Adipose tissue (tissue), 3 donors: Measurements from ENCODE around the gene SLX4IP. TPM values are rescaled to one million over a fixed set of nuclear protein-coding genes. Genes with fewer than 3 reads are reported as not detected.
"Not testable (repeated sequence)": the region's sequence is repeated elsewhere in the genome, so short reads cannot be mapped to it uniquely, and the experiment has no call there.

Experiments used
- H3K27ac ChIP-seq: one replicate; pipeline ENCODE4 v1.5.1; 2013; ENCODE audit warnings: low read depth, low read length
- WGBS, 3 donors: extraction: QIAGEN DNeasy Blood & Tissue Kit; methylation state at CpG; one replicate each; pipeline ENCODE4 v1.1.7; 2013; 5-methylcytosine and 5-hydroxymethylcytosine counted together
- polyA plus RNA-seq, 3 donors: library from polyadenylated mRNA; stranded (reverse); fragments of 200-250 nt; gene quantifications; one replicate each; pipeline ENCODE4 v1.2.3, GENCODE V29; 2013
- donor health status: healthy with polysubstance abuse.
- donor health status: Bipolar disorder and iron deficiency.
- donor health status: healthy.

The SLX4IP gene
- 1 to 10 TPM in 2 of 3 donors, under 1 TPM in 1; 0.62 to 1.6 (median 1.1) TPM for polyA plus RNA-seq

- 1 to 2% (median 2%) methylated on average over 32 of the region's 32 CpGs for WGBS, 3 donors
- peak within 1 kb of the TSS; percentile 51 for H3K27ac ChIP-seq
Measured at GRCh38 chr20:10434832-10435812, at the start of gene SLX4IP. Gene SLX4IP (plus strand): TSS chr20:10435305. CDS start chr20:10458205, 22,900 bp downstream.

GRCh38 chr20:10385850-10386544 lies 49.1 kb upstream of the SLX4IP start:
- H3K27ac ChIP-seq = no peak overlapping the region
- WGBS, 3 donors = 45 to 67% (median 64%) methylated on average over 4 of the region's 4 CpGs

GRCh38 chr20:10387686-10388085 lies 47.4 kb upstream of the SLX4IP start:
- no peak overlapping the region for H3K27ac ChIP-seq
- 81 to 94% (median 91%) methylated on average over 4 of the region's 4 CpGs for WGBS, 3 donors

DNA sequence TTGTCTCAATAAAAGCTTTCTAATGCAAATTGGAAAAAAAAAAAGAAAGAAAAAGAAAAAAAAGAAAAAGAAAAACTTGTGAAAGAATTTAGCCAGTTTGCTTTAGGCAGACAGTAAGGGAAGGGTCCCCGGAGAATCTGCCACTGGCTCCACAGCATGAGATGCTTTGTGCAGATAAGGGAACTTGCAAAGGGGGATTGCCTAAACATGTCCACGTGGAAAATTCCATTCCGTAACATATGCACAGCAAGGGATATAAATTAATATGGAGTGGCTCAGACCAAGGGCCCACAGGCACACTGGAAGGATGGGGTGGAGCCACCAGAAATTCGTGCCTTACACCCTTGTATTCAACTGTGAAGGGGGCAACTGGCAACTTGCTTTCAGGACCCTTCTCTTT lies 46.5 kb upstream of the SLX4IP start:
- no peak overlapping the region for H3K27ac ChIP-seq
- WGBS, 3 donors = 80 to 89% (median 82%) methylated on average over 4 of the region's 4 CpGs

DNA sequence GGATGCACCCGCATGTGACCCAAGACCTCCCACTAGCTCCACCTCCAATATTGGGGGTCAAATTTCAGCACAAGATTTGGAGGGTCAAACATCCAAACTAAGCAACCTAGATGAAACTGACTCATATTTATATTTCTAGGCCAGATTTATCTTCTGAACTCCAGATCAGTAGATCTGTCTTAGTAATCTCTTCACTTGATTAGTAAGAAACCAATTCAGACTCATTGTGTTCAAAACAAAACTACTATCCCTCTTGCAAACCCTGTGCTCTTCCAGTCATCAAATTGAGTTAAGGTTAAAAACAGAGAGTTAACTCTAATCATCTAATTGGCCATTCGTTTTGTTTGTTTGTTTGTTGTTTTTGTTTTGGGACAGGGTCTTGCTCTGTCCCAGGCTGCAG lies 44.4 kb upstream of the SLX4IP start:
- 79 to 95% (median 88%) methylated on average over 2 of the region's 2 CpGs for WGBS, 3 donors
- H3K27ac ChIP-seq = no peak overlapping the region

- not testable (repeated sequence) for H3K27ac ChIP-seq
- 96 to 98% (median 96%) methylated on average over 14 to 28 of the region's 32 CpGs for WGBS, 3 donors
Measured at GRCh38 chr20:10394752-10395151, 40.4 kb upstream of the SLX4IP start.

- no peak overlapping the region for H3K27ac ChIP-seq
- 73 to 88% (median 86%) methylated on average over 3 of the region's 3 CpGs for whole genome bisulfite sequencing, 3 donors
Measured at GRCh38 chr20:10398834-10399369, 36.2 kb upstream of the SLX4IP start.

GRCh38 chr20:10402938-10403608 lies 32.0 kb upstream of the SLX4IP start:
- 68 to 87% (median 72%) methylated on average over 3 of the region's 3 CpGs for WGBS, 3 donors
- H3K27ac ChIP-seq = no peak overlapping the region

- WGBS, 3 donors = 78 to 93% (median 84%) methylated on average over 2 of the region's 2 CpGs
Measured at GRCh38 chr20:10404023-10404628, 31.0 kb upstream of the SLX4IP start.

GRCh38 chr20:10404959-10405530 lies 30.1 kb upstream of the SLX4IP start:
- H3K27ac ChIP-seq = no peak overlapping the region
- 43 to 87% (median 85%) methylated on average over 4 of the region's 4 CpGs for WGBS, 3 donors

More at GRCh38 chr20:10404023-10404628, 31.0 kb upstream of the SLX4IP start:
- no peak overlapping the region for H3K27ac ChIP-seq

DNA sequence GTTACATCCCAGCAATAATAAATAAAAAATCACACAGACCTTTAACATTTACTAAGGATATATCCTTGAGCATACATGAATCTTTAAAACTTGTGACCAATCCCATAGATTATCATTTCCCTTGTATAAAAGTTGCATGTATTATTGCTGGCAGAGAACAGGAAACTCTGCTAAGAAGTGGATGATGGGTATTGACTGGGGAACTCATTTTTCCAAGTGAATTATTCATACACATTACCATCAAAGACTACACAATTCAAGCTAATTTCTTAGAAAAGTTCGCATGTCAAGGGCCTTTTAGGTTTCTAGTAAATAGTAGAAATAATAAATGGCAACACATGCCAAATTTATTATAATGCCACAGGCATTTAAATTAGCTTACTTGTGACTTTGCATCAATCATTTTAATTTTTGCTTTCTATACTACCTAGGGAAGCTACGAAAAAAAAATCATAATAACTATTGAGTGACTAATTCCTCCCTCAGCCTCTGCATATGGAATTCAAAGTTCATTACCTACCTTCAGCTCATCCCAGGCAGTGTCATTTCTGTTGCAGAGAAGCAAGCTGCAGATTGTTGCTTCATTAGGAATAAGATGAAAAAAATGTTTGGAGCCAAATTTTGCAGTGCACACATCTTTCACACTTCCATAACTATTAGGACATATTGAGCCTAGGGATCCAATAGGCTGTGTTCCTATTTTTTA lies 26.8 kb upstream of the SLX4IP start:
- H3K27ac ChIP-seq = no peak overlapping the region
- 87 to 100% (median 91%) methylated on average over 2 of the region's 2 CpGs for WGBS, 3 donors

- 91 to 95% (median 92%) methylated on average over 1 of the region's 1 CpG for WGBS, 3 donors
- H3K27ac ChIP-seq = no peak overlapping the region
Measured at GRCh38 chr20:10411673-10412072, 23.4 kb upstream of the SLX4IP start.

DNA sequence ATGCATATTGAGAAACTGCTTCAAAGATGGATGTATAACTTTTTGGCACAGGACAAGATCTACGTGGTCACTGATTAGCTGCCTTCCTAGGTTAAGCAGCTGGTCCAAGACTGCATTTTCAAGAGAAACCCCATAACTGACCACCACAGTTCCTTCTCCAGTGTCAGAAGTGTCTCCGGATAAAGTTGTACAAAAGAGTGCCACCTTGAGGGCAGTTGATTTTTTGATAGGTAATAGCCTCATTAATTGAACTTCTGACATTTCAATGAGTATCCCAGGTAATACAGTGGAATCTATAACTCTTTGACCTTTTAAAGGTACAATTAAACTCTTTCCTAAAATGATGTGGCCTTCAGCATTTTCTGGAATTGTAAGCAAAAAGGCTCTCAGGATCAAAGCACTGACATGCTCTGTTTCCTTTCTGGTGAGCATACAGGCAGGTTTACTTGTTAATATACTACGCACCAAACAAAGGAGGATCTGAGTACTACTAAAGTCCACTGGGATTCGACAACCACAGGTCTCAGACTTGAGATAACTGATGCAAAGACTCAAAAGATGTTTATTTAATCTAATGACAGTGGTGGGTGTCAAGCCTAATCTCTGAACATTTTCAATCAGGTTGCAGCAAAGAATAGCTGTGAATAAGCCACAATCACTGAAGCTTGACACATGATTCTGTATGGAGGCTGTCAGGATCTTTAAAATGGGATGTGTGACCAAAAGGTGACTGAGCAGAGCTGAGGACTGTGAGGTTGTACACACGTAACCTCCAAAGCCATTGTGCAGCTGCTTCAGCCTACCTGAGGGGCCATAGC lies 22.3 kb upstream of the SLX4IP start:
- 73 to 78% (median 78%) methylated on average over 5 of the region's 5 CpGs for WGBS, 3 donors
- H3K27ac ChIP-seq = no peak overlapping the region

DNA sequence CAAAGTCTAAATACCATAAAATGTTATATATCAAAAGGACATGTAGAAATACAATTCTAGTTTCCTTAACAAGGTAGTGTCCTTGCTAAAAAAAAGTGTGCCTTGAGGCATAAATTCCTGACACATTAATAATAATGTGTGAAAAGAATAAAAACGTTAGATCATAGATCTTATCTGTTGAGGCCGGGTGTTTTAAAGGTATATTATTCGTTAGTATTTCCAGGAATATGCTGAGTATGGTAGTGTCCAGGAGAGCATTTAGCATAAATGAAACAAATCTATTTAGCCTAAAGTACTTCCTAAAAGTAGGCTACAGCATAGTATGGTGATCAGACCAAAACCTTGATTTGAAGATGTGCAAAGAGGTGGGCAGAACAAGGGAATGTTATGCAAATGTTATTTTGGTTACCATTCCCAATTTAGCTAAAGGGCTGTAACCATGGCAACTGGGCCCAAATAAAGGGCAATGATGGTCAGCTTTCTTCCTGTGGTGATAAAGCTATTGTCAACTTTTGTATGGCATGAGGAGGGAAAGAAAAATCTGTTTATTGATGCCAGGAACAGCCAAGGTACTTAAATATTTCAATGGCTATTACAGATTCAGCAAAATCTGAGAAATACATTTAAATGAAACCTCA lies 20.0 kb upstream of the SLX4IP start:
- no peak overlapping the region for H3K27ac ChIP-seq
- 49 to 64% (median 54%) methylated on average over 3 of the region's 3 CpGs for WGBS, 3 donors

GRCh38 chr20:10417218-10417617 lies 17.9 kb upstream of the SLX4IP start:
- WGBS, 3 donors = 95 to 98% (median 98%) methylated on average over 2 of the region's 2 CpGs
- not testable (repeated sequence) for H3K27ac ChIP-seq

DNA sequence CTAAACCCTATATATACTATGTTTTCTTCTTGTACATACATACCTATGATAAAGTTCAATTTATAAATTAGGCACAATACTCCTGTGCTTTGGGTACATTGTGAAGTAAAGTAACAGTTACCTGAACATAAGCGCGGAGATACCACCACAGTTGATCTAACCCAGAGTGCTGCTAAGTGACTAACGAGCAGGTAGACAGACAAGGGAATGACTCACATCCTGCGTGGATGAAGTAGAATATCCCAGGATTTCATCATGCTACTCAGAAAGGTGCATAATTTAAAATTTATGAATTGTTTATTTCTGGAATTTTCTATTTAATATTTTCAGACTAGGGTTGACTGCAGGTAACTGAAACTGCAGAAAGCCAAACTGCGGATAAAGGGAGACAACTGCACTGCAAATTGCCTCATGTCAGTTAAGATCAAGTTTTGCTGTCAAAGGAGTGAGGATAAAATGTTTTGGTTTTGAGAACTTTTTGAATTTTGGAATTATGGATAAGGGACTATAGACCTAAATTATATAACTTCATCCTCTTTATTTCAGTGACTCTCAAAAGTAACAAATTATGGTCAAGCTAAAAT lies 15.5 kb upstream of the SLX4IP start:
- WGBS, 3 donors = 91 to 97% (median 93%) methylated on average over 5 of the region's 5 CpGs
- H3K27ac ChIP-seq = no peak overlapping the region
